Limb (tissue), 2 donors: ENCODE measurements around the gene SCN1A.
"Not testable (repeated sequence)": the region's sequence is repeated elsewhere in the genome, so short reads cannot be mapped to it uniquely, and the experiment has no call there.

Experiments
- DNase-seq, 2 donors: peaks; one replicate each; pipeline ENCODE4 v3.0.0-alpha.2; 2016; ENCODE audit errors: extremely low spot score in 2 of 2

The SCN1A gene

DNA sequence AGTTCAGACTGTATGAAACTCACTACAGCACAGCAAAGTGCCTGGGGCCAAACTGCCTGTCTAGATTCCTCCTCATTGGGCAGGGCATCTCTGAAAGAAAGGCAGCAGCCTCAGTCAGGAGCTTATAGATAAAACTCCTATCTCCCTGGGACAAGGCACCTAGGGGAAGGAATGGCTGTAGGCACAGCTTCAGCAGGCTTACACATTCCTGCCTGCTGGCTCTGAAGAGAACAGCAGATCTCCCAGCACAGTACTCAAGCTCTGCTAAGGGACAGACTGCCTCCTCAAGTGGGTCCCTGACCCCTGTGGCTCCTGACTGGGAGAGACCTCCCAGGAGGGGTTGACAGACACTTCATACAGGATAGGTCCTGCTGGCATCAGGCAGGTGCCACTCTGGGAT lies 155.7 kb downstream of the SCN1A start:
- not testable (repeated sequence) for DNase-seq

- DNase-seq = no peak
These were observed 157.2 kb downstream of the SCN1A start for GRCh38 chr2:165970663-165971062.

- DNase-seq = no peak
These were observed 158.6 kb downstream of the SCN1A start for GRCh38 chr2:165969227-165969626.

- DNase-seq = no peak
These were observed 160.1 kb downstream of the SCN1A start for GRCh38 chr2:165967746-165968145.

DNA sequence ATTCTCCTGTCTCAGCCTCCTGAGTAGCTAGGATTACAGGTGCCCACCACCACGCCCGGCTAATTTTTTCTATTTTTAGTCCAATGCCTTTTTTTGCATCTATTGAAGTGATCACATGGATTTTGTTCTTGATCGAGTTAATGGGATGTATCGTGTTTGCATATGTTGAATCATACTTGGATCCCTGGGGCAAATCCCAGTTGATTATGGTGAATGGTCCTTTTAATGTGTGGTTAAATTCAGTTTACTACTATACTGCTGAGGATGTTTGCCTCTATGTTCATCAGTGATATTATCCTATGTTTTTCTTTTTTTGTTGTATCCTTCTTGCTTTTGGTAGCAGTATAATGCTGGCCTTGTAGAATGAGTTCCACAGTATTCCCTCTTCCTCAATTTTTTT lies 166.0 kb downstream of the SCN1A start:
- no peak for DNase-seq

DNA sequence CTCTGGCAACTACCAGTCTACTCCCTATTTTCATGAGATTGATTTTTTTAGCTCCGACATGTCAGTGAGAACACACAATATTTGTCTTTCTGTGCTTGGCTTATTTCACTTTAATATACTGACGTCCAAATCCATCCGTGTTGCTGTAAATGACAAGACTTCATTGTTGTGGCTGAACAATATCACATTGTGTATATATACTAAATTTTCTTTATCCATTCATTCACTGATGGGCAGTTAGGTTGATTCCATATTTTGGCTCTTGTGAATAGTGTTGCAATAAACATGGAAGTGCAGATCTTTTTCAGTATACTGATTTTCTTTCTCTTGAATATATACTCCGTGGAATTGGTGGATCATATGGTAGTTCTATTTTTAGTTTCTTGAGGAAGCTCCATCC lies 168.4 kb downstream of the SCN1A start:
- no peak for DNase-seq

- no peak for DNase-seq
These were observed 169.4 kb downstream of the SCN1A start for GRCh38 chr2:165958313-165958960.

DNA sequence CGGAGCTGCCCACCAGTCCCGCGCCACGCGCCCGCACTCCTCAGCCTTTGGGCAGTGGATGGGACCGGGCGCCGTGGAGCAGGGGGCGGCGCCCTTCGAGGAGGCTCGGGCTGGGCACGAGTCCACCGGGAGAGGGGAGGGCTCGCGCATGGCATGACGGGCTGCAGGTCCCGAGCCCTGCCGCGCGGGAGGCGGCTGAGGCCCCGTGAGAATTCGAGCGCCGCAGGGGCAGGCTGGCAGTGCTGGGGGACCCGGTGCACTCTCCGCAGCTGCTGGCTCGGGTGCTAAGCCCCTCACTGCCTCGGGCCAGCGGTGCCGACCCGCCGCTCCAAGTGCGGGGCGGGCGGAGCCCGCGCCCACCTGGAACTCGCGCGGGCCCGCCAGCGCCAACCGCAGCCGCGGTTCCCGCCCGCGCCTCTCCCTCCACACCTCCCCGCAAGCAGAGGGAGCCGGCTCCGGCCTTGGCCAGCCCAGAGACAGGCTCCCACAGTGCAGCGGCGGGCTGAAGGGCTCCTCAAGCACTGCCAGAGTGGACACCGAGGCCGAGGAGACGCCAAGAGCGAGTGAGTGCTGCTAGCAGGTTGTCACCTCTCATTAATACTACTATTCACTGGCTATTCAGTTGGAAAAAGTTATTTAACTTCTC lies 170.7 kb downstream of the SCN1A start:
- no peak for DNase-seq

DNA sequence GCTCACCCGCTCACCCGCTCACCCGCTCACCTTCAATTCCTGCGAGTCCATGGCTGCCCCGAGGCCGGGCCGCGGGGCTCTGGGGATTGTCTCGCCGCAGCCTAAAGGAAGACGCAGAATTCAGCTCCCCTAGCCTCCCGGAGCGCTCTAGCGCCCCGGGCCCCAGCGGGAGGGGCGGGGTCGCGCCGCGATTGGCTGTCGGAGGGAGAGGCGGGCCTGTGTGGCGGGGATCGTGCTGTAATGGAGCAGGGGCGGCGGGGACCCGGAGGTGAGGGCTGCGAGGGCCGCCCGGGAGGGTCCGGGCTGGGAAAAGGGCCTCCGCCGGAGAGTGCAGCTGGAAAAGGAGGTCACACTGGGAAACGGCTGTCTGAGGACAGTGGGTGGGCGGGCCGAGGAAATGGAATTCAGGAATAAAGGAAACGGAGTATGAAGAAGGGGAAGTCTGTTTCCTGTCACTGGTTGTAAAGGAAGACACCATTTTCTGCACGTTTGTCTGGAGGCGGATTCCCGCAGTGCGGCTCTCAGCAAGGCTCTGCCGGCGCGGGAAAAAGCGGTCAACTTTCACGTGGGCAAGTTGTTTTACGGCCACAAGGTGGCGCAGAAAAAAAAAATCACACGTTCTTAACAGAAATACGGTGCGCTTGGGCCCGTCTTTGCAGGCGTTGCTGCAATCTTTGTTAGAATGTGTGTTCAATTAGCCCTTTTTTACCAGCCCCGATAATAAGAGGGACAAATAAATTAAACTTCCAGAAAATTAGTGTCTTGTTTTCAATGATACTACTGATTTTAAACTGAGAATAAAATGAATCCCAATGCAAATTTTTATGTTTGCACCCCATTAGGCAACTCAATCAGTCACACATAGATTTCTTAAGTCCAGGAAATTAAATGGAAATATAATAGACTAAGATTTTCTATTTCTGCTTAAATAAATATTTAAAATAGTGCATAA lies 173.9 kb downstream of the SCN1A start, which contains the start of gene TTC21B:
TTC21B (minus strand) TSS at position 122 of the 952 bp plus-strand sequence; CDS start at position 51, 71 bp downstream.
- peak; percentile 95 to 98 for DNase-seq

GRCh38 chr2:165953306-165953654 lies 174.5 kb downstream of the SCN1A start:
- no peak for DNase-seq

DNA sequence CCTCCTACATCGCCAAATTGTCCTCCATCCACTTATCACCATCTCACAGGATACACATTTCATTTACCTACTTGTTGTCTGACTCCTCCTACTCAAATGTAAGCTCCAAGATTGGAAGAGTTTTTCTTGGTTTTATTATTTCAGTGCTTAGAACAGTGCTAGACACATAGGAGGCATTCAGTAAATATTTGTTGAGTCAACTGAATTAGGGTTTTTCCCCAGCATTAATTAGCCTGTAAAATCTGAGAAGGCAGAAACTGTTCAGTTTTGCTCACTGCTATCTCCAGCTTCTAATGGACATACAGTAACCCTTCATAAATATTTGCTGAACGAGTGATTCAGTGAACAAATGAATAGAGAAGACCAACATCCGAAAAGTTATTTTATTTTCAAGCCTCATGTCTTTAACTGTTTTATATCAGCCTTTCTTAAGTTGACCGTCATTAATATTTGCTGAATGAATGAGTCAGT lies 175.0 kb downstream of the SCN1A start:
- DNase-seq = no peak

DNA sequence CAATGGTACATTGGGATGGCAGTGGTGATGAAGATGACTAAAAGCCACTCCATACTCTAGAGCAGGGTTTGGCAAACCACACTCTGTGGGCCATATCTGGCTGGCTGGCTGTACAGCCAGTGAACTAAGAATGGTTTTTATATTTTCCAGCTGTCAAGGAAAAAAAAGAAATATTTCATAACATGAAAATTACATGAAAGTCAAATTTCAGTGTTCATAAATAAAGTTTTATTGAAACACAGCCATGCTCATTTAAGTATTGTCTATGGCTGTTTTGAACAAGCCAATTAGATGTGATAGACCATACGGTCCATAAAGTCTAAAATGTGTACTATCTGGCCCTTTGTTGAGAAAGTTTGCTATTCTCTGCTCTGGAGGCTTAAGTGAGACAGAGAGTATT lies 175.7 kb downstream of the SCN1A start:
- DNase-seq = no peak

GRCh38 chr2:165950438-165950837 lies 177.4 kb downstream of the SCN1A start:
- no peak for DNase-seq

DNA sequence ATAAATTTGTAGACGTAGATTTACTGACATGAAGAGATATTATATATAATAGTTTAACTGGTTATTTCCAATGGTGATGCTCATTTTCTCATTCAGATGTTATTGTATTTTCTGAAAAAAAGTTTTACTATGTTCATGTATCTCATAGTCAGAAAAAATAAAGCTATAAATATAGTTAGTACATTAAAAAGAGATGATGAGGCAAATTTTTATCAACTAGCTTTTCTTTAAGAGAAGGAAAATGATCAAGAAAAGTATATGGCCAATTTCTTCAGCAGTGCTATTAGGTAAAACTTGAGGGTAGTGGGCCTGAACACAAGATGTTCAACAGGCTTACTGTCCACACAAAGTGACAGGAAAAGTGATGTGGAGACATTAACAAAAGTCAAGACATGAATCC lies 186.0 kb downstream of the SCN1A start:
- DNase-seq = no peak

DNA sequence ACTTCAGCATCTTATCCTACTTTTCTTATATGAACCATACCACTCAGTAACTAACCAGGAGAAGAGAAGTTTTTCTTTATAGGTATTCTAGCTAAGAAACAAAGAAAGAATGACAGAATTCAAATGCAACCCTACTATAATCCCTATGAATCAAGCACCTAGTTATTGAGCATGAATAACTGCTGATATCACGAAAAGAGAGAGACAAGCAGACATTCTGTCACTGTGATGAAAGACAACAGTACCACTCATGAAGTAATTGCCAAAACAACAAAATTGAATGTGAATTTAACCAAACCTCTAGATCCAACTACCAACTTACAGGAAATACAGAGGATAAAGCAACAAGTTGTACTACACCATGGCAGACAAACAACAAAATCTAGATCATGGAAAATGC lies 189.6 kb downstream of the SCN1A start:
- DNase-seq = no peak
